H9 (cell line): ENCODE data around the gene ZNF330. TPM values are rescaled to one million over a fixed set of nuclear protein-coding genes. Genes with fewer than 3 reads are reported as not detected.

Experiments
- DNase-seq: peaks from one replicate; pipeline ENCODE4 v3.0.0-alpha.2; 2017
- H2AFZ ChIP-seq: one replicate; pipeline ENCODE4 v1.6.1; 2013; ENCODE audit warnings: mild to moderate bottlenecking, low read length, control low read depth, moderate library complexity
- H2AK5ac ChIP-seq: 2 replicates; pipeline ENCODE4 v1.6.1; 2013; ENCODE audit warnings: low read length, control low read depth, mixed read lengths; ENCODE audit not compliant: insufficient read length
- H2BK120ac ChIP-seq: one replicate; pipeline ENCODE4 v1.6.1; 2013; ENCODE audit warnings: low read depth, mild to moderate bottlenecking, low read length, control low read depth, inconsistent platforms; ENCODE audit not compliant: poor library complexity, severe bottlenecking
- H2BK12ac ChIP-seq: 2 replicates; pipeline ENCODE4 v1.6.1; 2013; ENCODE audit warnings: low read length, control low read depth, mixed read lengths, low read depth; ENCODE audit not compliant: insufficient read length
- H2BK15ac ChIP-seq: 2 replicates; pipeline ENCODE4 v1.6.1; 2013; ENCODE audit warnings: low read depth, low read length, control low read depth
- H2BK20ac ChIP-seq: one replicate; pipeline ENCODE4 v1.6.1; 2013; ENCODE audit warnings: low read depth, mild to moderate bottlenecking, low read length, control low read depth, inconsistent platforms; ENCODE audit not compliant: poor library complexity, severe bottlenecking
- H2BK5ac ChIP-seq: 2 replicates; pipeline ENCODE4 v1.6.1; 2013; ENCODE audit warnings: low read length, control low read depth, mixed read lengths; ENCODE audit not compliant: insufficient read length
- H3K14ac ChIP-seq: 2 replicates; pipeline ENCODE4 v1.6.1; 2013; ENCODE audit warnings: low read length, control low read depth; ENCODE audit not compliant: insufficient read depth
- H3K18ac ChIP-seq: 2 replicates; pipeline ENCODE4 v1.6.1; 2013; ENCODE audit warnings: low read depth, mild to moderate bottlenecking, mixed read lengths, low read length, control low read depth; ENCODE audit not compliant: insufficient read length
- H3K23ac ChIP-seq: 2 replicates; pipeline ENCODE4 v1.6.1; 2013; ENCODE audit warnings: low read length, control low read depth, mixed read lengths, low read depth; ENCODE audit not compliant: insufficient read length
- H3K23me2 ChIP-seq: 2 replicates; pipeline ENCODE4 v1.6.1; 2013; ENCODE audit warnings: low read depth, mild to moderate bottlenecking, mixed read lengths, low read length, control low read depth; ENCODE audit not compliant: insufficient read length, poor library complexity, severe bottlenecking
- H3K27ac ChIP-seq: 2 replicates; pipeline ENCODE4 v1.5.1; 2013; ENCODE audit warnings: low read length, control low read depth, mixed read lengths, low read depth; ENCODE audit not compliant: insufficient read length
- H3K27me3 ChIP-seq: 2 replicates; pipeline ENCODE4 v1.6.1; 2013; ENCODE audit warnings: low read length, control low read depth, inconsistent platforms; ENCODE audit not compliant: insufficient read depth
- H3K4ac ChIP-seq: 2 replicates; pipeline ENCODE4 v1.6.1; 2013; ENCODE audit warnings: low read depth, mild to moderate bottlenecking, control low read depth, inconsistent platforms, low read length, moderate library complexity
- H3K4me1 ChIP-seq: 2 replicates; pipeline ENCODE4 v1.6.1; 2013; ENCODE audit warnings: low read length, control low read depth, inconsistent platforms; ENCODE audit not compliant: insufficient read depth
- H3K4me2 ChIP-seq: 2 replicates; pipeline ENCODE4 v1.6.1; 2013; ENCODE audit warnings: low read length, control low read depth, mixed read lengths; ENCODE audit not compliant: insufficient read length, insufficient read depth
- H3K56ac ChIP-seq: 2 replicates; pipeline ENCODE4 v1.6.1; 2013; ENCODE audit warnings: low read depth, mild to moderate bottlenecking, mixed read lengths, low read length, control low read depth; ENCODE audit not compliant: insufficient read length
- H3K79me1 ChIP-seq: 2 replicates; pipeline ENCODE4 v1.6.1; 2013; ENCODE audit warnings: low read depth, mild to moderate bottlenecking, moderate library complexity, low read length, control low read depth, inconsistent platforms; ENCODE audit not compliant: insufficient read depth, poor library complexity, severe bottlenecking
- H3K79me2 ChIP-seq: 2 replicates; pipeline ENCODE4 v1.6.1; 2013; ENCODE audit warnings: low read length, control low read depth, inconsistent platforms; ENCODE audit not compliant: insufficient read depth
- H3K9ac ChIP-seq: 2 replicates; pipeline ENCODE4 v1.6.1; 2013; ENCODE audit warnings: low read length, control low read depth, mixed read lengths; ENCODE audit not compliant: insufficient read length; ENCODE audit errors: extremely low read depth
- H3K9me3 ChIP-seq: one replicate; pipeline ENCODE4 v1.6.1; 2013; ENCODE audit warnings: low read depth, low read length, inconsistent platforms; ENCODE audit not compliant: control insufficient read depth
- H3T11ph ChIP-seq: one replicate; pipeline ENCODE4 v1.6.1; 2013; ENCODE audit warnings: mild to moderate bottlenecking, low read length, control low read depth, inconsistent platforms
- H4K20me1 ChIP-seq: one replicate; pipeline ENCODE4 v1.6.1; 2013; ENCODE audit not compliant: control insufficient read depth, insufficient read length, insufficient read depth
- H4K5ac ChIP-seq: 2 replicates; pipeline ENCODE4 v1.6.1; 2013; ENCODE audit warnings: low read depth, mild to moderate bottlenecking, mixed read lengths, low read length, control low read depth; ENCODE audit not compliant: insufficient read length
- H4K8ac ChIP-seq: replicated peaks from 2 replicates; pipeline ENCODE4 v1.6.1; 2013; ENCODE audit warnings: low read length, control low read depth, mixed read lengths, low read depth; ENCODE audit not compliant: insufficient read length
- H4K91ac ChIP-seq: 2 replicates; pipeline ENCODE4 v1.6.1; 2013; ENCODE audit warnings: low read depth, mild to moderate bottlenecking, moderate library complexity, mixed read lengths, low read length, control low read depth; ENCODE audit not compliant: insufficient read length
- H3K27ac Mint-ChIP-seq, 3 experiments: 2 replicates in 2 of 3; 3 replicates in 1 of 3; pipeline ENCODE4 v1.8.0; 2020 to 2021; ENCODE audit warnings: mixed read lengths in 3 of 3, mild to moderate bottlenecking in 1 of 3, moderate library complexity in 1 of 3
- H3K27me3 Mint-ChIP-seq: 2 replicates; pipeline ENCODE4 v1.8.0; 2021; ENCODE audit warnings: low read depth, mild to moderate bottlenecking, moderate library complexity, mixed read lengths
- H3K36me3 Mint-ChIP-seq, 3 experiments: 2 replicates in 2 of 3; 3 replicates in 1 of 3; pipeline ENCODE4 v1.8.0; 2020 to 2021; ENCODE audit warnings: low read depth in 3 of 3, mixed read lengths in 3 of 3; ENCODE audit not compliant: insufficient read depth in 1 of 3
- H3K4me1 Mint-ChIP-seq, 2 experiments: 2 replicates each; pipeline ENCODE4 v1.8.0; 2020; ENCODE audit warnings: mixed read lengths in 2 of 2
- H3K4me3 Mint-ChIP-seq, 2 experiments: 2 replicates in 1 of 2; 3 replicates in 1 of 2; pipeline ENCODE4 v1.8.0; 2020 to 2021; ENCODE audit warnings: mild to moderate bottlenecking in 2 of 2, mixed read lengths in 2 of 2, moderate library complexity in 1 of 2
- H3K9me3 Mint-ChIP-seq, 2 experiments: 2 replicates in 1 of 2; 3 replicates in 1 of 2; pipeline ENCODE4 v1.8.0; 2020; ENCODE audit warnings: mild to moderate bottlenecking in 2 of 2, mixed read lengths in 2 of 2, moderate library complexity in 1 of 2
- CTCF ChIP-seq: fragments of 200-600 bp; sonication (generic); conservative IDR thresholded peaks from 3 replicates; pipeline ENCODE4 v1.8.0; 2021; ENCODE audit warnings: antibody characterized with exemption, mild to moderate bottlenecking
- WGBS: extraction: QIAGEN DNeasy Blood & Tissue Kit; methylation state at CpG from one replicate; pipeline ENCODE4 v1.1.7; 2013; ENCODE audit warnings: missing lambda C conversion rate, low lambda C conversion rate, mixed read lengths; ENCODE audit not compliant: insufficient read length; ENCODE audit errors: extremely low coverage; 5-methylcytosine and 5-hydroxymethylcytosine counted together
- total RNA-seq: library from RNA; stranded (reverse); gene quantifications from 2 replicates; pipeline ENCODE4 v1.2.1, GENCODE V29; 2021

ZNF330 gene
- total RNA-seq, 1 experiment from 2014 or later: 32.6 TPM

- Mint-ChIP-seq H3K4me3 (no peak overlapping the region), H3K4me1 (no peaks in the 10 kb centered on the region), H3K27me3 (no peaks in the 10 kb centered on the region), H3K27ac (no peak overlapping the region; a peak in 1 of 7 replicates), H3K9me3 (no peaks in the 10 kb centered on the region; a peak in 1 of 5 replicates), H3K36me3 (peaks cover 25 to 62% (median 54%) of the 10 kb centered on the region in 3 experiments; a peak in 6 of 7 replicates)
- Histone ChIP-seq H3K79me2 (no peaks in the 10 kb centered on the region), H3K56ac (no peak overlapping the region), H3T11ph (no peak overlapping the region), H3K4me2 (no peak overlapping the region), H3K14ac (no peak overlapping the region), H2AK5ac (no peak overlapping the region), H2BK20ac (no peak overlapping the region), H3K9me3 (no peaks in the 10 kb centered on the region), H4K91ac (no peak overlapping the region), H2AFZ (no peak overlapping the region), H4K5ac (no peak overlapping the region), H3K9ac (no peak overlapping the region), H3K27ac (no peak overlapping the region), H3K23ac (no peak overlapping the region), H2BK5ac (no peak overlapping the region), H4K20me1 (no peaks in the 10 kb centered on the region), H2BK15ac (no peak overlapping the region), H3K27me3 (no peaks in the 10 kb centered on the region), H3K18ac (no peak overlapping the region), H3K4me1 (no peaks in the 10 kb centered on the region), H3K23me2 (no peaks in the 10 kb centered on the region), H4K8ac (no peak overlapping the region), H3K79me1 (no peaks in the 10 kb centered on the region), H2BK12ac (no peak overlapping the region), H3K4ac (no peak overlapping the region), H2BK120ac (no peak overlapping the region)
- no peak for DNase-seq
- TF ChIP-seq CTCF: no peak
- WGBS: no CpG with 5 or more reads among the region's 5 CpGs
Measured at GRCh38 chr4:141229408-141230101, 8.9 kb downstream of the ZNF330 start.
